Mesenchymal stem cell (in vitro differentiated cells and primary cell): ENCODE data around the gene BCR.

ENCODE experiments used
- DNase-seq: peaks from one replicate; pipeline ENCODE4 v3.0.0-alpha.2; 2013
- H2AFZ ChIP-seq: one replicate; pipeline ENCODE4 v1.6.1; 2013; ENCODE audit warnings: low read depth, mild to moderate bottlenecking, control low read depth, inconsistent platforms, low read length, moderate library complexity
- H2AK5ac ChIP-seq: 2 replicates; pipeline ENCODE4 v1.6.1; 2013; ENCODE audit warnings: low read length, moderate library complexity, mild to moderate bottlenecking, inconsistent platforms; ENCODE audit not compliant: severe bottlenecking
- H2BK120ac ChIP-seq: one replicate; pipeline ENCODE4 v1.6.1; 2013; ENCODE audit warnings: low read depth, mild to moderate bottlenecking, inconsistent platforms, low read length, moderate library complexity
- H2BK12ac ChIP-seq, 2 experiments: one replicate each; pipeline ENCODE4 v1.6.1; 2013; ENCODE audit warnings: inconsistent platforms in 2 of 2, low read length in 2 of 2, mild to moderate bottlenecking in 2 of 2, moderate library complexity in 2 of 2, control low read depth in 1 of 2
- H2BK15ac ChIP-seq: one replicate; pipeline ENCODE4 v1.6.1; 2013; ENCODE audit warnings: mild to moderate bottlenecking, low read depth, inconsistent platforms; ENCODE audit not compliant: poor library complexity, severe bottlenecking
- H2BK5ac ChIP-seq: 2 replicates; pipeline ENCODE4 v1.6.1; 2013; ENCODE audit warnings: low read depth, mild to moderate bottlenecking, low read length, control low read depth, inconsistent platforms; ENCODE audit not compliant: poor library complexity, severe bottlenecking
- H3K14ac ChIP-seq, 2 experiments: one replicate each; pipeline ENCODE4 v1.6.1; 2013; ENCODE audit warnings: inconsistent platforms in 2 of 2, low read length in 2 of 2, control low read depth in 1 of 2, mild to moderate bottlenecking in 1 of 2, moderate library complexity in 1 of 2
- H3K18ac ChIP-seq, 2 experiments: one replicate each; pipeline ENCODE4 v1.6.1; 2013; ENCODE audit warnings: inconsistent platforms in 2 of 2, low read length in 2 of 2, control low read depth in 1 of 2, low read depth in 1 of 2, mild to moderate bottlenecking in 1 of 2
- H3K23ac ChIP-seq, 2 experiments: one replicate each; pipeline ENCODE4 v1.6.1; 2013; ENCODE audit warnings: inconsistent platforms in 2 of 2, low read length in 2 of 2, mild to moderate bottlenecking in 2 of 2, moderate library complexity in 2 of 2, control low read depth in 1 of 2
- H3K27ac ChIP-seq: 2 replicates; pipeline ENCODE4 v1.5.1; 2013; ENCODE audit warnings: mild to moderate bottlenecking, moderate library complexity, low read length, control low read depth, inconsistent platforms; ENCODE audit not compliant: poor library complexity, severe bottlenecking
- H3K27me3 ChIP-seq, 2 experiments: 2 replicates each; pipeline versions ENCODE4 v1.6.1 to v1.7.0; 2013; ENCODE audit warnings: low read length in 2 of 2, mild to moderate bottlenecking in 2 of 2, moderate library complexity in 2 of 2, control low read depth in 1 of 2, inconsistent platforms in 1 of 2; ENCODE audit not compliant: control insufficient read depth in 1 of 2, insufficient read depth in 1 of 2
- H3K36me3 ChIP-seq, 2 experiments: 2 replicates each; pipeline versions ENCODE4 v1.6.1 to v1.7.0; 2013; ENCODE audit warnings: low read length in 2 of 2, control low read depth in 1 of 2, inconsistent platforms in 1 of 2, low read depth in 1 of 2, mild to moderate bottlenecking in 1 of 2; ENCODE audit not compliant: insufficient read depth in 2 of 2, control insufficient read depth in 1 of 2
- H3K4ac ChIP-seq, 2 experiments: one replicate each; pipeline ENCODE4 v1.6.1; 2013; ENCODE audit warnings: inconsistent platforms in 2 of 2, low read length in 2 of 2, mild to moderate bottlenecking in 2 of 2, moderate library complexity in 2 of 2, control low read depth in 1 of 2, low read depth in 1 of 2
- H3K4me1 ChIP-seq: 2 replicates; pipeline ENCODE4 v1.6.1; 2013; ENCODE audit warnings: low read depth, low read length, control low read depth; ENCODE audit not compliant: control insufficient read depth, insufficient read depth
- H3K4me2 ChIP-seq: 2 replicates; pipeline ENCODE4 v1.6.1; 2013; ENCODE audit warnings: low read length, mild to moderate bottlenecking, inconsistent platforms; ENCODE audit not compliant: poor library complexity, severe bottlenecking
- H3K4me3 ChIP-seq, 2 experiments: 2 replicates each; pipeline versions ENCODE4 v1.5.1 to v1.7.0; 2013; ENCODE audit warnings: low read length in 2 of 2, mild to moderate bottlenecking in 2 of 2, control low read depth in 1 of 2, low read depth in 1 of 2; ENCODE audit not compliant: insufficient read depth in 1 of 2
- H3K79me1 ChIP-seq: replicated peaks from 2 replicates; pipeline ENCODE4 v1.6.1; 2013; ENCODE audit warnings: mild to moderate bottlenecking, control low read depth, low read length, inconsistent platforms; ENCODE audit not compliant: poor library complexity, severe bottlenecking
- H3K9ac ChIP-seq: 2 replicates; pipeline ENCODE4 v1.7.0; 2013; ENCODE audit warnings: mild to moderate bottlenecking, low read length, moderate library complexity
- H3K9me3 ChIP-seq: 2 replicates; pipeline ENCODE4 v1.7.0; 2013; ENCODE audit warnings: mild to moderate bottlenecking, low read length; ENCODE audit not compliant: control insufficient read depth
- H4K8ac ChIP-seq: one replicate; pipeline ENCODE4 v1.6.1; 2013; ENCODE audit warnings: inconsistent platforms, mild to moderate bottlenecking, low read length, moderate library complexity
- H4K91ac ChIP-seq: one replicate; pipeline ENCODE4 v1.6.1; 2013; ENCODE audit warnings: mild to moderate bottlenecking, low read length, inconsistent platforms
- WGBS: methylation state at CpG from one replicate; pipeline ENCODE4 v1.1.7; 2013; ENCODE audit warnings: mixed read lengths; 5-methylcytosine and 5-hydroxymethylcytosine counted together

The BCR gene

GRCh38 chr22:23289130-23289503 lies 108.8 kb downstream of the BCR start:
- 98% methylated on average over 4 of the region's 5 CpGs for WGBS

GRCh38 chr22:23289851-23290724 lies 109.8 kb downstream of the BCR start:
- Histone ChIP-seq H3K9ac (no peak overlapping the region), H3K27me3 (no peaks in the 10 kb centered on the region), H3K4me2 (no peak overlapping the region), H4K8ac (no peak overlapping the region), H3K9me3 (no peaks in the 10 kb centered on the region), H3K18ac (no peak overlapping the region), H2BK12ac (no peak overlapping the region), H3K79me1 (no peaks in the 10 kb centered on the region), H2BK120ac (no peak overlapping the region), H2AK5ac (no peak overlapping the region), H2BK15ac (no peak overlapping the region), H3K4me3 (no peak overlapping the region), H3K14ac (no peak overlapping the region), H3K36me3 (peaks cover 88 to 92% of the 10 kb centered on the region in 2 experiments), H2BK5ac (no peak overlapping the region), H3K4me1 (peaks cover 5% of the 10 kb centered on the region), H3K4ac (no peak overlapping the region), H2AFZ (no peak overlapping the region), H4K91ac (no peak overlapping the region), H3K23ac (peak overlapping the region in 1 of 2 experiments; percentile 51), H3K27ac (no peak overlapping the region)
- peak; percentile 70 for DNase-seq
- 80% methylated on average over 18 of the region's 18 CpGs for WGBS

More at GRCh38 chr22:23289130-23289503, 108.8 kb downstream of the BCR start:
- no peaks in the 10 kb centered on the region for H3K27me3 ChIP-seq
- H3K9me3 ChIP-seq, result no peaks in the 10 kb centered on the region
- peaks cover 89 to 92% of the 10 kb centered on the region in 2 experiments for H3K36me3 ChIP-seq
- H2BK12ac ChIP-seq, result no peak overlapping the region
- H4K91ac ChIP-seq, result no peak overlapping the region
- H2BK5ac ChIP-seq, result no peak overlapping the region
- no peak overlapping the region for H2AFZ ChIP-seq
- no peak overlapping the region for H3K4me3 ChIP-seq
- H3K18ac ChIP-seq, result no peak overlapping the region
- no peak overlapping the region for H2BK15ac ChIP-seq
- no peak overlapping the region for H3K23ac ChIP-seq
- no peak for DNase-seq
- H2BK120ac ChIP-seq, result no peak overlapping the region
- H3K14ac ChIP-seq, result no peak overlapping the region
- no peak overlapping the region for H2AK5ac ChIP-seq
- no peaks in the 10 kb centered on the region for H3K79me1 ChIP-seq
- H4K8ac ChIP-seq, result no peak overlapping the region
- no peak overlapping the region for H3K4ac ChIP-seq
- no peak overlapping the region for H3K27ac ChIP-seq
- H3K4me2 ChIP-seq, result no peak overlapping the region
- no peak overlapping the region for H3K9ac ChIP-seq
- peaks cover 5% of the 10 kb centered on the region for H3K4me1 ChIP-seq

- H3K27ac ChIP-seq, result no peak overlapping the region
- no peak overlapping the region for H4K91ac ChIP-seq
- no peak overlapping the region for H2BK120ac ChIP-seq
- H3K79me1 ChIP-seq, result no peaks in the 10 kb centered on the region
- H3K4ac ChIP-seq, result no peak overlapping the region
- H2BK15ac ChIP-seq, result no peak overlapping the region
- H3K27me3 ChIP-seq, result no peaks in the 10 kb centered on the region
- WGBS, result 96% methylated on average over 9 of the region's 13 CpGs
- no peaks in the 10 kb centered on the region for H3K4me1 ChIP-seq
- no peak overlapping the region for H3K9ac ChIP-seq
- H4K8ac ChIP-seq, result no peak overlapping the region
- no peak overlapping the region for H3K14ac ChIP-seq
- H3K9me3 ChIP-seq, result no peaks in the 10 kb centered on the region
- H2AK5ac ChIP-seq, result no peak overlapping the region
- H3K36me3 ChIP-seq, result peaks cover 92% of the 10 kb centered on the region in 2 experiments
- no peak overlapping the region for H3K4me3 ChIP-seq
- no peak for DNase-seq
- H2BK12ac ChIP-seq, result no peak overlapping the region
- H3K18ac ChIP-seq, result no peak overlapping the region
- no peak overlapping the region for H3K23ac ChIP-seq
- no peak overlapping the region for H2BK5ac ChIP-seq
- H3K4me2 ChIP-seq, result no peak overlapping the region
- no peak overlapping the region for H2AFZ ChIP-seq
These were observed 111.6 kb downstream of the BCR start for GRCh38 chr22:23291806-23292452.
